ENCODE measurements around the gene RTN4RL1. TPM values are rescaled to one million over a fixed set of nuclear protein-coding genes. Genes with fewer than 3 reads are reported as not detected.
"Not testable (repeated sequence)": the region's sequence is repeated elsewhere in the genome, so short reads cannot be mapped to it uniquely, and the experiment has no call there.

Gene RTN4RL1
- total RNA-seq, 1 donor from 2014 or later: 0.47 TPM

GRCh38 chr17:1986783-1987451 lies 38.2 kb downstream of the RTN4RL1 start:
- no peak for DNase-seq (ENCODE audit: low read depth, low spot score)
- peaks cover 12% of the 10 kb centered on the region for H3K4me1 Mint-ChIP-seq
- no peaks in the 10 kb centered on the region for H3K9me3 Mint-ChIP-seq
- H3K27me3 Mint-ChIP-seq (ENCODE audit: low read depth): peaks cover 16% of the 10 kb centered on the region
- no peak overlapping the region for H3K27ac Mint-ChIP-seq (ENCODE audit: unreplicated experiment)
- H3K4me3 Mint-ChIP-seq: no peak overlapping the region
- no peak for TF ChIP-seq CTCF (conservative IDR thresholded peaks at IDR 0.05)
- H3K36me3 Mint-ChIP-seq (ENCODE audit: low read depth): no peaks in the 10 kb centered on the region

GRCh38 chr17:1985686-1986085 lies 39.4 kb downstream of the RTN4RL1 start:
- Mint-ChIP-seq H3K9me3 (no peaks in the 10 kb centered on the region), H3K27me3 (ENCODE audit: low read depth) (peaks cover 20% of the 10 kb centered on the region), H3K27ac (ENCODE audit: unreplicated experiment) (no peak overlapping the region), H3K36me3 (ENCODE audit: low read depth) (no peaks in the 10 kb centered on the region), H3K4me1 (peaks cover 7% of the 10 kb centered on the region), H3K4me3 (no peak overlapping the region)
- no peak for DNase-seq (ENCODE audit: low read depth, low spot score)
- TF ChIP-seq CTCF (conservative IDR thresholded peaks at IDR 0.05): no peak

GRCh38 chr17:1985093-1985492 lies 40.0 kb downstream of the RTN4RL1 start:
- Mint-ChIP-seq H3K4me1 (peaks cover 7% of the 10 kb centered on the region), H3K27me3 (ENCODE audit: low read depth) (peaks cover 20% of the 10 kb centered on the region), H3K4me3 (no peak overlapping the region), H3K9me3 (no peaks in the 10 kb centered on the region), H3K27ac (ENCODE audit: unreplicated experiment) (no peak overlapping the region), H3K36me3 (ENCODE audit: low read depth) (no peaks in the 10 kb centered on the region)
- no peak for TF ChIP-seq CTCF (conservative IDR thresholded peaks at IDR 0.05)
- DNase-seq (ENCODE audit: low read depth, low spot score): no peak

- H3K27ac Mint-ChIP-seq (ENCODE audit: unreplicated experiment): peak overlapping the region; percentile 27
- H3K27me3 Mint-ChIP-seq (ENCODE audit: low read depth): peaks cover 16% of the 10 kb centered on the region
- peaks cover 11% of the 10 kb centered on the region for H3K4me1 Mint-ChIP-seq
- H3K9me3 Mint-ChIP-seq; H3K36me3 Mint-ChIP-seq (ENCODE audit: low read depth); H3K4me3 Mint-ChIP-seq; DNase-seq (ENCODE audit: low read depth, low spot score): not testable (repeated sequence)
Observed at GRCh38 chr17:1982793-1983366, 42.3 kb downstream of the RTN4RL1 start.

- Mint-ChIP-seq H3K36me3 (ENCODE audit: low read depth) (no peaks in the 10 kb centered on the region), H3K27me3 (ENCODE audit: low read depth) (peaks cover 20% of the 10 kb centered on the region), H3K4me3 (no peak overlapping the region), H3K4me1 (peaks cover 18% of the 10 kb centered on the region), H3K9me3 (no peaks in the 10 kb centered on the region), H3K27ac (ENCODE audit: unreplicated experiment) (no peak overlapping the region)
- DNase-seq (ENCODE audit: low read depth, low spot score): no peak
- TF ChIP-seq CTCF (conservative IDR thresholded peaks at IDR 0.05): no peak
Observed at GRCh38 chr17:1980665-1981250, 44.4 kb downstream of the RTN4RL1 start.
